GM21737 (cell line): ENCODE results near the gene TMPRSS4.

Experiments
- ATAC-seq: cut with Tn5 transposase; IDR thresholded peaks from one replicate; pipeline ENCODE4 v1.9.1; 2021; ENCODE audit warnings: mild to moderate bottlenecking, moderate library complexity; ENCODE audit not compliant: unreplicated experiment

TMPRSS4 gene

DNA sequence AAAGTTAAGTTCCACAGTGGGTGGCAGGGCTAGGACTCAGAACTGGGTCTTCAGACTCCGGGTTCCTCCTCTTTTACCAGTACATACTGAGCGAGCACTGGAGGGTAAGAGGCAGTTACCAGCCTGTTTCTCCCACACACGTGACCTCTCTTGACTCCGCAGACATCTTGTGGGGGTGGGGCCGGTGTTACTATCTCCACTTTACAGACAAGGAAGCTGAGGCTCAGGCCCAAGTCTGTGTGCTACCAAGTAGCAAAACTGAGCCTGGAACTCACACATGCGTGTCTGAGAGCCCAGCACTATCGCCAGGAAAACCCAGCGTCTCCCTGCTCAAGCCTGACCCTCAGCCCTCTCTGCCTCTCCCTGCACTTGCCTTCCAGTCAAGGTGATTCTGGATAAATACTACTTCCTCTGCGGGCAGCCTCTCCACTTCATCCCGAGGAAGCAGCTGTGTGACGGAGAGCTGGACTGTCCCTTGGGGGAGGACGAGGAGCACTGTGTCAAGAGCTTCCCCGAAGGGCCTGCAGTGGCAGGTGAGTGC, 25.9 kb downstream of the TMPRSS4 start:
- ATAC-seq: no peak

DNA sequence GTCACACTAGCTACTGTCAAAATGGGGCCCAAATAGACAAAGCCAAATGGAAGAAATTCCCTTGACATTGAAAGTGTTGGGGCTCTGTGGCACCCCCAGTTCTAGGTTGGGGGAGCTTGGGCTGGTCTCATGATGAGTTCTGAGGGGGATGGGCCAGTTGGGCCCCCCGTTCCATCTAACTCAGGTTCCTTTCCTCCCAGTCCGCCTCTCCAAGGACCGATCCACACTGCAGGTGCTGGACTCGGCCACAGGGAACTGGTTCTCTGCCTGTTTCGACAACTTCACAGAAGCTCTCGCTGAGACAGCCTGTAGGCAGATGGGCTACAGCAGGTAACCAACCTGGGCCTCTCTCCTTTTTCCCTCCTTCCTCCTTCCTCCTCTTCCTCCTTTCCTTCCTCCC, 27.6 kb downstream of the TMPRSS4 start:
- no peak for ATAC-seq

DNA sequence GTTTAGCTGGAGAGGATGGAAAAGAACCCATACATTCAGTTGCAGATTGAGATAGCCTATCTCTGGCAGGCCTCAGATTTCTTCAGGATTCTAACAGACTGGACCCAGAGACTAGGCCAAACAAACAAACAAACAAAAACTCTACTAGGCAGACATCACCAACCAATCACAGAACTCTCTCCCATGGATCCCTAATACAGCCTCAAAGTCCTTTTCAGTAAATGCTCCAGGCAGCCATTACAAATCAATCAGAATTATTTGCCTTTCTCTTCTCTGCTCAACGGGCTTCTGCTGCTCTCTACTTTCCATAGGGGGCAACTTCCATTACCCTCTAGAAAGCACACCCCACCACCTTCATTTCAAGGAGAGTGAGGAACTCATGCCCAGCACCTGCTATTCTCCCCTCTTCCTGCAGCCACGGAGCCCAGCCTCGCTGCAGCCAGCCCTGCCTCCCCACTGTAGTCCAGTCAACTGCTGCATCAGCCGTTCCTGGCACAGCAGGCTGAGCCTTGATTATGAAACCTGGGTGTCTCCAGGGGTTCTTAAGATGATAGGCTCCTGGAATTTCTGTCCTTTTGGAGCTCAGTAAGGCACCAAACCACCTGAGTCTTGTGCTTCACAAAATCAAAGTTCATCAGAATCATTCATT, 28.9 kb downstream of the TMPRSS4 start:
- ATAC-seq: no peak

DNA sequence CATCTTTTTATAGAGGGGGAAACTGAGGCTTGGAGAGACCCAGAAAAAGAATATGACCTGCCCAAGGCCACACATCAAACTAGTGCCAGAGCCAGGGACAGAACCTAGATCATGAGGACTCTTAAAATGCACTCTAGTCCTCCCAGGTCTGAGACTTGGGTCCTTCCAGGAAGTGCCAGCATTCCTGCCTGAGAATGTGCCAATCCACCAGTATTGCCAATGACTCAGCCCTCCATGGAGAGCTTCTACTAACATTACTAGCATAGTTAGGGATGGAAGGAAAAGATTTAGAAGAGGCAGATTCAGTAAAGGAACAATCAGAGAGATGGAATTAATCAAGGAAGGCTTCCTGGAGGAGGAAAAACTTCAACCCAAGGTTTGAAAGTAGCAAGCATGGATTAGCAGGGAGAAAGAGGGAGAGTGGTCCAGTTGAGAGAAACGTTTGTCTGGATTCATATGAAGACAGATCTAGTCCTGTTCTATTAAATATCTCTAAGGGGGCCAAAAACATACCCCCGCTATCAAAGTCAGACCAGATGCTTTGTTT, 30.0 kb downstream of the TMPRSS4 start:
- ATAC-seq: no peak

DNA sequence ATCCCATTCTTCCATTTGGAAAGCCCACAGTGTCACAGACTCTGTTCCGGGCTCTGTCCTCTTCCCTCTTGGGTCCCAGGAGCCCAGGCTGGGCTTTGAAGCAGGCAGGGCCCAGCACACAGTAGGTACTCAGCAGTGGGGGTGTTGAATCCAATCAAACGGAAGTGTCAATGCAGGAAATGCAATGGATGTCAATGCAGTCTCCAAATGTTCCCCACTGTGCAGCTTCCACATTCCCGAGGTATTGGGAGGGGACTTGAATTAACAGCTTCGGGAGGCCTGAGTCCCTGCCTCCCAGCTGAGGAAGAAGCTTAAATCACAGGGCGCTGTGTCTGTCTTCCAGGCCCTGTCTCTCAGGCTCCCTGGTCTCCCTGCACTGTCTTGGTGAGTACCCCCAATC, 31.6 kb downstream of the TMPRSS4 start:
- ATAC-seq: no peak

- ATAC-seq: no peak
Measured at GRCh38 chr11:118109231-118109630, 32.4 kb downstream of the TMPRSS4 start.

DNA sequence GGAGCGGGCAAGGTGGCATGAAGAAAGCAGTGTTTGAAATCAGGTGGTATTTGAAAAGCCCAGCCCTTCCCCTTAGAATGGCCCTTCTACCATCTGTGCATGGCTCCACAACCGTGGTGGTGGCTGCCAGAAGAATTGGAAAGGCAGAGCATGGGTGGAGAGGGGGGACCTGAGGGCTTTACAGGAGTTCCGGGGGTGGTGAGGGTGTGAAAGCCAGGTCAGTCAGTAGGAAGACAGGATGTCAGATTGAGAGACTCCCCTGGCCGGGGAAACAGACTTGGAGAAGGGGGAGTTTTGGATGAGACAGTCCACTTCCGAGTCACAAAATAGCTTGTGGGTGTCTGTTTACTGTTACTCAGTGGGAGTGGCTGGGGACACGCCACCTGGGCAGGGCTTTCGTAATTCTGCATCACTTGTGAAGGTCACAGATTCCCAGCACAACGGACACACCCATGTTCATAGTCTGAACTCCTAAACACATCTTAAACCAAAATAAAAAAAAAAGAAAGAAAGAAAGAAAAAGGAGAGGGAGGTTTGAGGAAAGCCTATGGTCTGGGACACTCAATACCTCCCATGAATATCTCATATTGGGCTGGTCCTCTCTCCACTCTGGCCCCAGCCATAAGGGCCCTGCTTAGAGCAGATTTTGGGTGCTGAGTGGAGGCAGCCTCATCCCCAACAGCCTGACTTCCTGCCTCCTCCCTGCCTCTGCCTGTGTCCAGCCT, 34.3 kb downstream of the TMPRSS4 start:
- ATAC-seq: no peak

GRCh38 chr11:118111744-118112035, 34.8 kb downstream of the TMPRSS4 start:
- no peak for ATAC-seq

DNA sequence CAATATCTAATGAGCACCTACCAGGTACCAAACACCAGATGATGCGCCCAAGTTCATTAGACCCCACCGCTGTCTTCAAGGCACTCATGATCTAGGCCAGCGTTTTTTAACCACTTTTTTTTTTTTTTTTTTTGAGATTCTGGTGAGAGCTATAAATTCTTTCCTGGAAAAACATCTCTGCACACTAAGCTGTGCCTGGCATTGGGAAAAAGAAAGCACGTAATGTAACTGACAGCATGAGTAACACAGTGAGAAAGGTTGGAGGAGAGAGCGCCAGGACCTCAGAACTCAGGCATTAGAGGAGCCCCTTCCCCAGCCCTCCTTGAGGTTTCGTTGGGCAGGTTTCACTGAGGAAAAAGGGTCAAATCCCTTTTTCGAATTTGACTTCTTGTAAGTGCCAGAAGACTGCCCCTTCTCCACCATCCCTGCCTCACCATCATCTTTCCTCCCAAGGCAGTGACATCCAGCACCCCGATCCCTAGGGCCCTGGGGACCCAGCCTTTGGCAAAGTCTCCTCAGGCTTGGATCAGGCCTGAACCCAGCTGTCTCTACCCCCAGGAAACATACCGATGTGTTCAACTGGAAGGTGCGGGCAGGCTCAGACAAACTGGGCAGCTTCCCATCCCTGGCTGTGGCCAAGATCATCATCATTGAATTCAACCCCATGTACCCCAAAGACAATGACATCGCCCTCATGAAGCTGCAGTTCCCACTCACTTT, 36.0 kb downstream of the TMPRSS4 start:
- no peak for ATAC-seq

GRCh38 chr11:118114266-118114665, 37.4 kb downstream of the TMPRSS4 start:
- ATAC-seq: no peak

DNA sequence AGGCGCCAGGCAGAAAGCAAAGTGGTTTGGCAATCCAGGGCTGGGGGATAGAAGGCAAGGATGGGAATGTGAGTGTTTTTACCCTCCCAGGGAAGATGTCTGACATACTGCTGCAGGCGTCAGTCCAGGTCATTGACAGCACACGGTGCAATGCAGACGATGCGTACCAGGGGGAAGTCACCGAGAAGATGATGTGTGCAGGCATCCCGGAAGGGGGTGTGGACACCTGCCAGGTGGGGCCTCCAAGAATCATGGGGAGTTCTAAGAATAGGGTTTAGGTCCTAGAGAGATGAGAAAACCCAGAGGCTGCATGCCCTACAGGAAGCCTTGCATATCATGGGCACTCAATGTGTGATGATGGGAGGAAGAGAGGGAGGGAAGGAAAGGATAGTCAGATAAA, 38.2 kb downstream of the TMPRSS4 start:
- no peak for ATAC-seq

DNA sequence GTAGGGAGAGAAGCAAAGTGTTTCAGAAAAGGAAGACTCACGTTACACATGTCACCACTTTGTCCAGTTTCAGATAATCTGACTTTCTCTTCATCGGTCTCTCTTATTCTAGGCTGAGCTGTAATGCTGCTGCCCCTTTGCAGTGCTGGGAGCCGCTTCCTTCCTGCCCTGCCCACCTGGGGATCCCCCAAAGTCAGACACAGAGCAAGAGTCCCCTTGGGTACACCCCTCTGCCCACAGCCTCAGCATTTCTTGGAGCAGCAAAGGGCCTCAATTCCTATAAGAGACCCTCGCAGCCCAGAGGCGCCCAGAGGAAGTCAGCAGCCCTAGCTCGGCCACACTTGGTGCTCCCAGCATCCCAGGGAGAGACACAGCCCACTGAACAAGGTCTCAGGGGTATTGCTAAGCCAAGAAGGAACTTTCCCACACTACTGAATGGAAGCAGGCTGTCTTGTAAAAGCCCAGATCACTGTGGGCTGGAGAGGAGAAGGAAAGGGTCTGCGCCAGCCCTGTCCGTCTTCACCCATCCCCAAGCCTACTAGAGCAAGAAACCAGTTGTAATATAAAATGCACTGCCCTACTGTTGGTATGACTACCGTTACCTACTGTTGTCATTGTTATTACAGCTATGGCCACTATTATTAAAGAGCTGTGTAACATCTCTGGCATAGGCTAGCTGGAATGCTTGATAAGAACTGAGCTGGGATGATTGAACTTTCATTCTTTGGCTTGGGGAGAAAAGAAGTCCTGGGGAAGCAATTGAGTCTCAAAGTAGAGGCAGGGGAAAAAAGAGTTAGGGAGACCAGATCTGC, 41.1 kb downstream of the TMPRSS4 start:
- peak; percentile 81 for ATAC-seq

DNA sequence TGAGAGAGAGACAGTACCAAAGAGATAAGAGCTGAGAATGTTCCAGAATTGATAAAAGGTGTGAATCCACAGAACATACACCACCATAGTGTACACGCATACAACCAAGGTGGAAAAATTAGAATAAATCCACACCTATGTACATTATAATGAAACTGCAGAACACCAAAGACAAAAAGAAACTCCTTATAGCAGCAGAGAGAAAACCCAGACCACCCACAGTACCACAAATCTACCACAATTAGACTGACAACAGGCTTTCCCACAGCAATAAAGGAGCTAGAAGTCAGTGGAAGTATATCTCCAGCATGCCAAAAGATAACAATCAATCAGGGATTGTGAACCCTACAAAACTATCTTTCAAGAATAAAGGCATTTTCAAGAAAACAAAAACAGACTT, 43.9 kb downstream of the TMPRSS4 start:
- no peak for ATAC-seq

- ATAC-seq: no peak
Measured at GRCh38 chr11:118124929-118125535, 48.2 kb downstream of the TMPRSS4 start.

DNA sequence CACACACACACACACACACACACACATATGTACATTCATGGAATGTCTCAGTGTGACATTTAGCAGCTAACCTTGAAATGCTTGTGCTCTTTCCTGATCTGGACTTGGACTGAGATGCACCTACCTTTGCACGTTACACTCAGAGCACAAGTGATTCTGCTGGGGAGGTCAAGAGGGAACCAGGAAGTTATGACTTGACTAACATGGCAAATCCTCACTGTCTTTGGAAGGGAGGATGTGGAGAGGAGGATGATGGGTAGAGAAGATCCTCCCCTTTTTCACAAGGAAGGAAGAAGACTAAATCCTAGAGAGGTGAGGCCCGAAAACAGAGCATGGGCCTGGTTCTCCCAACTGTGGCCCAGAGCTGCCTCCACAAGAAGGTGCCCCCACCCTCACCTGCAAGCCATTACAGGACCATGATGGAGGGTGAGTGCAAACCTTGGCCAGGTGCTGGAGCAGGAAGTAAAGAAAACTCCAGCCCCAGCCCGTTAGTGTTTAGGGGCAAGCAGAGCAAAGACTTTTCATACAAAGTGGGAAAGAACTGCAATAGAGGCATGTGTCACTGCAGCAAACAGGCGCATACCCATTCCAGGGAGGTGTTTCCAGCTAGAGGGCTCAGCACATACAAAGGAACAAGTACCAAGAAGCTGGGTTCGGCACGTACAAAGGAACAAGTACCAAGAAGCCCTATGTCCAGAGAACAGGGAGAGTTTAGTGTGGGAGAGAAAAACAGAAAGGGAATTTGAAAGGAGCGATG, 49.4 kb downstream of the TMPRSS4 start:
- no peak for ATAC-seq

GRCh38 chr11:118128310-118128709, 51.4 kb downstream of the TMPRSS4 start:
- no peak for ATAC-seq

DNA sequence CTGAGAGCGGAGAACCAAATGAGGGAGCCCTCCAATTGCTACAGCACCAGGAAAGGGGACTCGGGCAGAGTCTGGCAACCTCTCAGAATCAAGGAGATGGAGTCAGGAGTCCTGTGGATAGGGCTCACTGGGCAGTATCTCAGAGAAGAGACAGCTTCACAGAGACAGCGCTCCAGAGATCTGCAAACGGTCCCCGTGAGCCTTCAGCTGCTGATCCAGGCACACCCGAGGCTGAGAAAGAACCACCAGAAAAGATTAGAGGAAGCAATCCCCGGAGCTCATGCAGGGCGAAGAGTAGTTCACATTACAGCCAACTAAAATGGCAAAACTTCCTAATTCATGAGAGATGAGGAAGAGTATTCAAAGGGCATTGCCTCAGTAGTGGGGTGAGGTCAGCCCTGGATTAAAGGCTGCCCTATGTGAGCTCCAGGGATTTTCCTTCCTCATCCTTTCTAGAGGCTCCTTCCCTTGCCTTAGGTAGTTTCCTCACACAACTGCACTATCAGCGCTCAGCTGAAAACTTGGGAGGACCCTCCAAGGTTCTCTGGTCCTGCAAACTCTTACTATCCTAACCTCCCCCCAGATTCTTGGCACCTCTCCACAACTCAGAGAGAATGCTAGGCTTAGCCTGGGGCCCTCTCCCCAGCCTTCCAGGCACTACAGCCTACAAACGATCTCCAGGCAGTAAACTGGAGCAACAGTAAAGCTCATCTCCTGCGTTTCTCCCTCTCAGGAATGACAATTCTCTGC, 52.0 kb downstream of the TMPRSS4 start:
- no peak for ATAC-seq

- ATAC-seq: no peak
Measured at GRCh38 chr11:118129471-118130172, 52.7 kb downstream of the TMPRSS4 start.
